HepG2 (cell line): ENCODE data around the gene ACSS1. TPM values are rescaled to one million over a fixed set of nuclear protein-coding genes. Genes with fewer than 3 reads are reported as not detected.

ENCODE experiments used
- ATAD3A ChIP-seq: sonication (generic); formaldehyde crosslinking; IDR thresholded peaks from 2 replicates; pipeline ENCODE4 v1.4.0; 2020; ENCODE audit warnings: missing genetic modification reagents
- BORCS8-MEF2B ChIP-seq: sonication (generic); formaldehyde crosslinking; IDR thresholded peaks from 2 replicates; pipeline ENCODE4 v1.8.0; 2022; ENCODE audit warnings: mild to moderate bottlenecking, missing genetic modification reagents
- CBX5 ChIP-seq: sonication (generic); formaldehyde crosslinking; IDR thresholded peaks from 2 replicates; pipeline ENCODE4 v1.4.0; 2020; ENCODE audit warnings: missing genetic modification reagents, borderline replicate concordance
- GTF3A ChIP-seq: sonication (generic); formaldehyde crosslinking; conservative IDR thresholded peaks from 2 replicates; pipeline ENCODE4 v1.4.0; 2020; ENCODE audit warnings: mild to moderate bottlenecking, missing genetic modification reagents
- MXI1 ChIP-seq: IDR thresholded peaks from 3 replicates; pipeline ENCODE4 v1.6.1; 2012; ENCODE audit warnings: low read depth, low read length, inconsistent platforms, borderline replicate concordance
- NR2F1 ChIP-seq, 2 experiments: fragments of 450-650 bp in 1 of 2; formaldehyde crosslinking in 1 of 2; IDR thresholded peaks; 2 replicates each; pipeline versions ENCODE4 v1.5.0 to v1.6.1; 2016 to 2020; ENCODE audit warnings: mild to moderate bottlenecking in 1 of 2, missing compliant biosample characterization in 1 of 2, missing genetic modification reagents in 1 of 2, moderate library complexity in 1 of 2
- NR2F6 ChIP-seq, 2 experiments: IDR thresholded peaks; 2 replicates each; pipeline ENCODE4 v1.6.1; 2016; ENCODE audit warnings: antibody characterized with exemption in 1 of 2, mild to moderate bottlenecking in 1 of 2
- POGK ChIP-seq: sonication (generic); formaldehyde crosslinking; conservative IDR thresholded peaks from 2 replicates; pipeline ENCODE4 v1.8.0; 2022; ENCODE audit warnings: mild to moderate bottlenecking, moderate library complexity, missing genetic modification reagents
- REXO4 ChIP-seq: sonication (generic); formaldehyde crosslinking; IDR thresholded peaks from 2 replicates; pipeline ENCODE4 v1.8.0; 2022; ENCODE audit warnings: missing genetic modification reagents, mild to moderate bottlenecking, borderline replicate concordance
- STAT5B ChIP-seq: sonication (generic); formaldehyde crosslinking; IDR thresholded peaks from 2 replicates; pipeline ENCODE4 v1.4.0; 2020; ENCODE audit warnings: missing genetic modification reagents
- ZBTB10 ChIP-seq: sonication (generic); formaldehyde crosslinking; IDR thresholded peaks from 2 replicates; pipeline ENCODE4 v1.4.0; 2020; ENCODE audit warnings: missing genetic modification reagents, borderline replicate concordance
- ZNF362 ChIP-seq: sonication (generic); formaldehyde crosslinking; IDR thresholded peaks from 2 replicates; pipeline ENCODE4 v1.4.0; 2020; ENCODE audit warnings: missing genetic modification reagents, mild to moderate bottlenecking, borderline replicate concordance
- ZNF550 ChIP-seq: sonication (generic); formaldehyde crosslinking; IDR thresholded peaks from 2 replicates; pipeline ENCODE4 v1.4.0; 2020; ENCODE audit warnings: mild to moderate bottlenecking, missing genetic modification reagents, borderline replicate concordance
- ZNF552 ChIP-seq: sonication (generic); formaldehyde crosslinking; IDR thresholded peaks from 2 replicates; pipeline ENCODE4 v1.9.0; 2022; ENCODE audit warnings: missing genetic modification reagents, mild to moderate bottlenecking, borderline replicate concordance
- ZNF609 ChIP-seq: sonication (generic); formaldehyde crosslinking; IDR thresholded peaks from 2 replicates; pipeline ENCODE4 v1.4.0; 2020; ENCODE audit warnings: mild to moderate bottlenecking, missing genetic modification reagents, borderline replicate concordance
- ZNF7 ChIP-seq: IDR thresholded peaks from 2 replicates; pipeline ENCODE4 v1.6.1; 2016; ENCODE audit warnings: missing biosample characterization, missing genetic modification reagents
- polyA plus RNA-seq, 8 experiments: library from polyadenylated mRNA; depleted of rRNA in 3 of 8; stranded (reverse) in 7 of 8; unstranded in 1 of 8; fragments of >200 nt; fragmentation: Illumina TruSeq in 4 of 8; extraction: Trizol in 4 of 8; gene quantifications; 2 replicates each; pipeline versions ENCODE4 v1.2.1 to v1.2.3, GENCODE V29; 2011 to 2016; ENCODE audit warnings: low read depth in 4 of 8, missing spikeins in 1 of 8, mixed read lengths in 1 of 8; ENCODE audit not compliant: insufficient read depth in 1 of 8
- total RNA-seq, 5 experiments: library from RNA; depleted of rRNA; stranded (reverse); fragments of >200 nt; fragmentation: Illumina TruSeq; extraction: Trizol; gene quantifications; 2 replicates each; pipeline ENCODE4 v1.2.3, GENCODE V29; 2016; ENCODE audit warnings: low read depth in 1 of 5

Gene ACSS1
- total and polyA plus RNA-seq, 2 of the 13 experiments (the other 11 are each of a cell fraction or from before 2014, with no cell fraction given), result 15.2 to 41.6 TPM

GRCh38 chr20:25058051-25058846 lies at the start of gene ACSS1 (continued):
- TF ChIP-seq NR2F1 (CRISPR knock-in tag; IDR thresholded peaks at IDR 0.05) (no peak), MXI1 (0 out of 3 replicates have a peak, but pooled peaks have one; percentile 10), ZNF362 (CRISPR knock-in tag) (no peak; the same call in 1 of the 2 replicates), CBX5 (CRISPR knock-in tag) (0 out of 2 replicates have a peak, but pooled peaks have one; percentile 16), POGK (CRISPR knock-in tag) (peak; percentile 73), GTF3A (no peak; the same call in 1 of the 2 replicates), REXO4 (no peak), NR2F6 (IDR thresholded peaks at IDR 0.05) (no peak), NR2F6 (CRISPR knock-in tag; IDR thresholded peaks at IDR 0.05) (no peak), ZNF552 (CRISPR knock-in tag) (no peak), ZNF550 (0 out of 2 replicates have a peak, but pooled peaks have one; percentile 76), BORCS8-MEF2B (CRISPR knock-in tag) (peak; percentile 79; the same call in 1 of the 2 replicates), ATAD3A (peak; percentile 83; the same call in 1 of the 2 replicates), STAT5B (CRISPR knock-in tag) (0 out of 2 replicates have a peak, but pooled peaks have one; percentile 19), ZBTB10 (CRISPR knock-in tag) (peak; percentile 74; the same call in 1 of the 2 replicates), ZNF7 (no peak), ZNF609 (CRISPR knock-in tag) (peak; percentile 52; the same call in 1 of the 2 replicates)
